Tibial artery (tissue), 4 donors: Measurements from ENCODE around the gene FOXO6.

Source experiments
- DNase-seq, 2 donors: peaks; one replicate each; pipeline ENCODE4 v3.0.0-alpha.2; 2019
- H3K27ac ChIP-seq, 2 donors: fragments of 200-600 bp; sonication (generic) in 1 of 2; 1 replicate in 1 of 2; 2 replicates in 1 of 2; pipeline ENCODE4 v1.5.1; 2018 to 2019; ENCODE audit warnings: mild to moderate bottlenecking in 1 of 2
- H3K27me3 ChIP-seq, 2 donors: fragments of 200-600 bp; sonication (generic) in 1 of 2; one replicate each; pipeline versions ENCODE4 v1.5.1 to v1.6.0; 2016 to 2019
- H3K36me3 ChIP-seq, 3 donors: fragments of 200-600 bp; sonication (generic) in 2 of 3; one replicate each; pipeline ENCODE4 v1.5.1; 2016 to 2019; ENCODE audit warnings: mild to moderate bottlenecking in 2 of 3
- H3K4me1 ChIP-seq, 4 donors: fragments of 200-600 bp; sonication (generic) in 2 of 4; 1 replicate in 3 of 4; 2 replicates in 1 of 4; pipeline ENCODE4 v1.5.1; 2016 to 2019
- H3K4me3 ChIP-seq, 2 donors: fragments of 200-600 bp; sonication (generic) in 1 of 2; 1 replicate in 1 of 2; 2 replicates in 1 of 2; pipeline ENCODE4 v1.5.1; 2018 to 2019; ENCODE audit warnings: mild to moderate bottlenecking in 2 of 2
- H3K9me3 ChIP-seq, 3 donors: fragments of 200-600 bp; sonication (generic) in 1 of 3; one replicate each; pipeline ENCODE4 v1.5.1; 2016 to 2019
- CTCF ChIP-seq, 2 experiments: fragments of 200-600 bp in 1 of 2; fragments of 450-650 bp in 1 of 2; IDR thresholded peaks; one replicate each; pipeline ENCODE4 v1.5.1; 2017 to 2019; ENCODE audit warnings: antibody characterized with exemption in 2 of 2, mild to moderate bottlenecking in 1 of 2, moderate library complexity in 1 of 2
- intact Hi-C: fragments of 100-400 bp; cut with DNase I; formaldehyde crosslinking; loops from one replicate; pipeline ENCODE4 v1.15.0; 2023; ENCODE audit warnings: low total_unique reads

The FOXO6 gene

GRCh38 chr1:41413748-41414281 lies 52.6 kb downstream of the FOXO6 start:
- Histone ChIP-seq H3K4me3 (no peak overlapping the region), H3K36me3 (no peaks in the 10 kb centered on the region), H3K4me1 (peaks cover 5 to 12% (median 7%) of the 10 kb centered on the region in 4 donors), H3K9me3 (peaks cover 0 to 6% (median 5%) of the 10 kb centered on the region in 3 donors), H3K27ac (no peak overlapping the region), H3K27me3 (peaks cover 0 to 20% of the 10 kb centered on the region in 2 donors)
- intact Hi-C loops, result no loop called here
- no peak for TF ChIP-seq CTCF (IDR thresholded peaks at IDR 0.05)
- DNase-seq, result no peak

GRCh38 chr1:41414296-41414695 lies 53.1 kb downstream of the FOXO6 start:
- no peak for DNase-seq
- H3K4me3 ChIP-seq, result no peak overlapping the region
- intact Hi-C loops, result no loop called here
- peaks cover 0 to 6% (median 5%) of the 10 kb centered on the region in 3 donors for H3K9me3 ChIP-seq
- peaks cover 0 to 16% of the 10 kb centered on the region in 2 donors for H3K27me3 ChIP-seq
- no peak for TF ChIP-seq CTCF (IDR thresholded peaks at IDR 0.05)
- H3K27ac ChIP-seq, result no peak overlapping the region
- H3K4me1 ChIP-seq, result peaks cover 6 to 17% (median 11%) of the 10 kb centered on the region in 4 donors
- H3K36me3 ChIP-seq, result no peaks in the 10 kb centered on the region

- TF ChIP-seq CTCF (IDR thresholded peaks at IDR 0.05), result no peak
- no peak overlapping the region for H3K27ac ChIP-seq
- peaks cover 0 to 13% of the 10 kb centered on the region in 2 donors for H3K27me3 ChIP-seq
- H3K4me3 ChIP-seq, result no peak overlapping the region
- intact Hi-C loops, result loop anchor here (5.0 kb wide), 1 partner anchor 133 kb away; no protein-coding TSS in a partner anchor
- peaks cover 6 to 19% (median 12%) of the 10 kb centered on the region in 4 donors for H3K4me1 ChIP-seq
- peaks cover 0 to 6% (median 5%) of the 10 kb centered on the region in 3 donors for H3K9me3 ChIP-seq
- DNase-seq, result no peak
- no peaks in the 10 kb centered on the region for H3K36me3 ChIP-seq
Measured at GRCh38 chr1:41414716-41415306, 53.6 kb downstream of the FOXO6 start.

- intact Hi-C loops, result loop anchor here (2.0 to 5.0 kb wide), 3 partner anchors 53 to 147 kb away; no protein-coding TSS in a partner anchor
- H3K9me3 ChIP-seq, result peaks cover 0 to 6% (median 5%) of the 10 kb centered on the region in 3 donors
- no peak overlapping the region for H3K27ac ChIP-seq
- peaks cover 0 to 8% of the 10 kb centered on the region in 2 donors for H3K27me3 ChIP-seq
- TF ChIP-seq CTCF (IDR thresholded peaks at IDR 0.05), result no peak
- H3K36me3 ChIP-seq, result no peaks in the 10 kb centered on the region
- H3K4me1 ChIP-seq, result peaks cover 6 to 19% (median 12%) of the 10 kb centered on the region in 4 donors
- no peak for DNase-seq
- H3K4me3 ChIP-seq, result no peak overlapping the region
Measured at GRCh38 chr1:41416081-41416480, 54.8 kb downstream of the FOXO6 start.

GRCh38 chr1:41416552-41417334 lies 55.5 kb downstream of the FOXO6 start:
- intact Hi-C loops, result loop anchor here (2.0 to 5.0 kb wide), 3 partner anchors 54 to 148 kb away; no protein-coding TSS in a partner anchor
- H3K27me3 ChIP-seq, result peaks cover 0 to 8% of the 10 kb centered on the region in 2 donors

More at GRCh38 chr1:41416552-41417334, 55.5 kb downstream of the FOXO6 start:
- peak; percentile 92 to 93 for TF ChIP-seq CTCF (IDR thresholded peaks at IDR 0.05)
- Histone ChIP-seq H3K27ac (no peak overlapping the region), H3K4me3 (no peak overlapping the region), H3K36me3 (no peaks in the 10 kb centered on the region), H3K4me1 (peaks cover 6 to 19% (median 12%) of the 10 kb centered on the region in 4 donors), H3K9me3 (no peaks in the 10 kb centered on the region)
- peak in 1 of 2 donors; percentile 76 for DNase-seq
